ENCODE results near the gene ITGAV. TPM values are rescaled to one million over a fixed set of nuclear protein-coding genes. Genes with fewer than 3 reads are reported as not detected.

The ITGAV gene
- total RNA-seq, 1 donor from 2014 or later, result 452 TPM

- no peaks in the 10 kb centered on the region for H3K27me3 Mint-ChIP-seq (ENCODE audit: low read depth)
- peak overlapping the region; percentile 88 for H3K4me3 Mint-ChIP-seq (ENCODE audit: unreplicated experiment)
- H3K9me3 Mint-ChIP-seq (ENCODE audit: low read depth), result no peaks in the 10 kb centered on the region
- H3K4me1 Mint-ChIP-seq (ENCODE audit: low read depth), result peaks cover 36% of the 10 kb centered on the region
- H3K36me3 Mint-ChIP-seq (ENCODE audit: low read depth), result no peaks in the 10 kb centered on the region
- TF ChIP-seq CTCF (IDR thresholded peaks at IDR 0.05), result no peak
- peak overlapping the region; percentile 93 for H3K27ac Mint-ChIP-seq (ENCODE audit: unreplicated experiment)
- no peak for DNase-seq (ENCODE audit: low spot score)
These were observed 780 bp upstream of the ITGAV start for GRCh38 chr2:186588940-186589611.

DNA sequence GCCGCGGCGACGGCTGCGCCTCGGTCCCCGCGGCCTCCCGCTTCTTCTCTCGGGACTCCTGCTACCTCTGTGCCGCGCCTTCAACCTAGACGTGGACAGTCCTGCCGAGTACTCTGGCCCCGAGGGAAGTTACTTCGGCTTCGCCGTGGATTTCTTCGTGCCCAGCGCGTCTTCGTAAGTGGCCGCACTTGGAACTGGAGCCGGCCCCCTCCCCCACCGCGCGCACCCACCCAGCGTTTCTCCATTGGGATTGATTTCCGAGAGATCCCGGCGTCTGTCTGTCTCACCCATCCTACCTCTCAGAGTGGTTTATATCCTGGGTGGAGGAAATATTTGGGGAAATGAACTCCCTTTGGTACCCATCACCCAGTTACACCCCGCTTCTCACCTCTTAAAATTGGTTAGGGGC lies 498 bp downstream of the ITGAV start:
- no peaks in the 10 kb centered on the region for H3K36me3 Mint-ChIP-seq (ENCODE audit: low read depth)
- peak overlapping the region; percentile 96 for H3K27ac Mint-ChIP-seq (ENCODE audit: unreplicated experiment)
- H3K4me1 Mint-ChIP-seq (ENCODE audit: low read depth), result peaks cover 47% of the 10 kb centered on the region
- H3K27me3 Mint-ChIP-seq (ENCODE audit: low read depth), result no peaks in the 10 kb centered on the region
- no peak for TF ChIP-seq CTCF (IDR thresholded peaks at IDR 0.05)
- H3K9me3 Mint-ChIP-seq (ENCODE audit: low read depth), result no peaks in the 10 kb centered on the region
- DNase-seq (ENCODE audit: low spot score), result no peak
- peak overlapping the region; percentile 88 for H3K4me3 Mint-ChIP-seq (ENCODE audit: unreplicated experiment)

DNA sequence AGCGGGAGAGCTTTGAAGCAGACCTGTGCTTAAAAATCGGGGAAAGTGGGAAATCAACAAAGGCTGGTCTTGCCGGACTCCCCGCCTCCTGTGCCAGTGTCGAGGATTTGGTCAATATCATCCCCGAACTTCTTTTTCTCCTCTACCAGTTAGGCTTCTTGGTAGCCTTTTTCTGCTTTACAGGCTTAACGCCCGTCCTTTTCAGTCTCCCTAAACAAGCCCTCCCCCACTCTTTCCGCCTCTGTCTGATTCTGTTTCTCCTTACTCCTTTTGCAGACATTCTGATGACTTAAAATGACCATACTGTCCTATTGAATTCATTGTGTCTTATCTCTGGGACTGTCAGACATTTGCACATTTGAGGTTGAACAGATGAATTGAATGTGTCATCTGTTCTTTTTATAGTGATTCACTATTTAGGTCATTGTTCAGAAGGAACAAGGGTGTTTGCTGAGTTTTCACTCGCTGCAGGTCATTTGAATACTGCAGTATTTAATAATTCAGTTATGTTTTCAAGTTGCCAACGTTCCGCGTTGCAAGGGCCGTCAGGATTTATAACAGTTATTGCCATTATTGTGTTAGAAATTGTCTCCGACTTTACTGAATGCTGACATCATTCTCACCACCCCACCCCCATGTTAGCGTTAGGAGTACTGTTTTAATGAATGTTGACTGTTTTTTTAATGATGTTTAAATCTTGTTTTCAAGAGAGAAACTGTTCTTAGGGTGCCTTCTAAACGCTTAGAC lies 1.1 kb downstream of the ITGAV start:
- peaks cover 53% of the 10 kb centered on the region for H3K4me1 Mint-ChIP-seq (ENCODE audit: low read depth)
- H3K27me3 Mint-ChIP-seq (ENCODE audit: low read depth), result no peaks in the 10 kb centered on the region
- DNase-seq (ENCODE audit: low spot score), result no peak
- no peaks in the 10 kb centered on the region for H3K36me3 Mint-ChIP-seq (ENCODE audit: low read depth)
- H3K4me3 Mint-ChIP-seq (ENCODE audit: unreplicated experiment), result peak overlapping the region; percentile 88
- peak overlapping the region; percentile 96 for H3K27ac Mint-ChIP-seq (ENCODE audit: unreplicated experiment)
- H3K9me3 Mint-ChIP-seq (ENCODE audit: low read depth), result no peaks in the 10 kb centered on the region
- no peak for TF ChIP-seq CTCF (IDR thresholded peaks at IDR 0.05)

DNA sequence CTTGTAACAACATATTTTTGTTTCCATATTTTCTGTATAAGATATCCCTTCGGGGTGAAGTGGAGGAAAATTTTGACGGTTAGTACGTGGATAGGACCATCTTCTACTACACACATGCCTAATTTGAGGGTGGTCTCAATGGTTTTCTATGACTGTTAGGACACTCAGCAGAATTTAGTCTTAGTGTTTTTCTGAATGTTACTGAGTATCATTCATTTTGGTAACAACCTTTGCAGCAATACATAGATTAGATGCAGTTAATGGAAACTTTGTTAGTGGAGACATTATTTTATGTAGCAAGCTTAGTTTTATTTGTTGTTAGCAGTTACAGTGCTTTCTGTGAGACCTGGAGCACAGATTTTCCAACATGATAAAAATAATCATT lies 1.6 kb downstream of the ITGAV start:
- H3K9me3 Mint-ChIP-seq (ENCODE audit: low read depth), result no peaks in the 10 kb centered on the region
- H3K4me1 Mint-ChIP-seq (ENCODE audit: low read depth), result peaks cover 56% of the 10 kb centered on the region
- no peak for TF ChIP-seq CTCF (IDR thresholded peaks at IDR 0.05)
- no peak for DNase-seq (ENCODE audit: low spot score)
- no peaks in the 10 kb centered on the region for H3K36me3 Mint-ChIP-seq (ENCODE audit: low read depth)
- peak overlapping the region; percentile 88 for H3K4me3 Mint-ChIP-seq (ENCODE audit: unreplicated experiment)
- H3K27me3 Mint-ChIP-seq (ENCODE audit: low read depth), result no peaks in the 10 kb centered on the region
- peak overlapping the region; percentile 96 for H3K27ac Mint-ChIP-seq (ENCODE audit: unreplicated experiment)

- no peak for DNase-seq (ENCODE audit: low spot score)
- TF ChIP-seq CTCF (IDR thresholded peaks at IDR 0.05), result no peak
- Mint-ChIP-seq H3K27me3 (ENCODE audit: low read depth) (no peaks in the 10 kb centered on the region), H3K36me3 (ENCODE audit: low read depth) (no peaks in the 10 kb centered on the region), H3K27ac (ENCODE audit: unreplicated experiment) (peak overlapping the region; percentile 96), H3K4me1 (ENCODE audit: low read depth) (peaks cover 64% of the 10 kb centered on the region), H3K9me3 (ENCODE audit: low read depth) (no peaks in the 10 kb centered on the region), H3K4me3 (ENCODE audit: unreplicated experiment) (peak overlapping the region; percentile 88)
These were observed 2.5 kb downstream of the ITGAV start for GRCh38 chr2:186592137-186592875.
